ENCODE data around the gene NELL1. TPM values are rescaled to one million over a fixed set of nuclear protein-coding genes. Genes with fewer than 3 reads are reported as not detected.

The NELL1 gene
- total RNA-seq, 2 experiments from 2014 or later: not detected

DNA sequence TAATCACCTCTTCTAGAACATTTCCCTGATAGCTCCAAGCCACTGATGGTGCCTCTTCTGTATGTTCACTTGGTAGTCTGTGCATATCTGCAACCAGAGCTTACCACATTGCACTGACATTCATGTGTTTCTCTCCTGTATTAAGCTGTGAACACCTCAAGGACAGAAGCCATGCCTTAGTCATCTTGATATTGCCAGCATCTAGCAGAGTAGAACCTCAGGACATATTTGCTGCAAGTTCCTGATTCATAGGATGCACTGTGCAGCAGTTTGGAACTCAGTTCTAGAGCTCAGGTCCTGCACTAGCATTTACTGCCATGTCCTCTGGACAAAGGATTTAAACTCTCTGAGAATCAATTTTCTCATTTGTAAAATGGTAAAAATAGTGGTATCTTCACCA is 801.1 kb downstream of the NELL1 start:
- Mint-ChIP-seq H3K27ac (no peak overlapping the region), H3K27me3 (no peaks in the 10 kb centered on the region), H3K36me3 (no peaks in the 10 kb centered on the region), H3K4me3 (no peak overlapping the region), H3K9me3 (ENCODE audit: low read depth) (peaks cover 3% of the 10 kb centered on the region), H3K4me1 (no peaks in the 10 kb centered on the region)
- CTCF ChIA-PET: no interaction called here
- DNase-seq: no peak
- no peak for ATAC-seq

DNA sequence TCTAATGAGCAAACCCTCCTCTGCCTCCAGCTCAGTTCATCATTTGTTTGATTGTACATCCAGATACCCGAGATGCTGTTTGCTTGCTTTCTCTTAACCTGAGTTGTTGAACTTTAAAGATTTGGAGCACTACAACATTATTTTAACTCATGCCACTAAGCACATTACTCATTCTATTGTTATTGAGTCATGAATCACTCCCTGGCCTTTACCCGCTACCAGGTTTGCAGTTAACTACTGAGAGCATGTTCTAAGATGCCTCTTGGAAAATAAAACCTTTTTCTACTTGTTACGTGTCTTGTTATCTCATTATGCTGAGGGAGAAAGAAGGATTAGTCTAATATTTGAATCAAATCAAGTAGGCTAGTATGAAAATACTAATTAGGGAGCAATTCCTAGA is 802.9 kb downstream of the NELL1 start:
- no peak overlapping the region for H3K27ac Mint-ChIP-seq
- CTCF ChIA-PET: no interaction called here
- H3K4me1 Mint-ChIP-seq: no peaks in the 10 kb centered on the region
- DNase-seq (no peak), ATAC-seq (no peak)
- H3K4me3 Mint-ChIP-seq: no peak overlapping the region
- H3K27me3 Mint-ChIP-seq: no peaks in the 10 kb centered on the region
- peaks cover 7% of the 10 kb centered on the region for H3K9me3 Mint-ChIP-seq (ENCODE audit: low read depth)
- H3K36me3 Mint-ChIP-seq: no peaks in the 10 kb centered on the region

DNA sequence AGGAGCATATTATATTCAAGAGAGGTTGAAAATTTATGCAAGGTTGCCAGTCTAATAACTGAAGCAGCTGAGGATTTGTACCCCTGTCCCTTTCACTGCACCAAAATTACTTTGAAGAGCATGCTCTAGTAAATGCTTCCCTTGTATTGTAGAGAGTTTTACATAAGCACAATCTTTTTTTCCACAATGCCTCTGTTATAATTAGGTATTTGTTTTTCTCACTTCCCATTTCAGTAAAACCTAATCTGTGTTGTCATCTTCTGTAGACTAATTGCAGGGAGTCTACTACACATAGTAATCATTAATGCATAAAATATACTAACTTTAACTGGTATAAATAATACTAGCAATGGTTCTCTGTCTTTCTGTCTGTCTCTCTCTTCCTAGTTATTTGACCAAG is 805.1 kb downstream of the NELL1 start:
- ATAC-seq (no peak), DNase-seq (no peak)

DNA sequence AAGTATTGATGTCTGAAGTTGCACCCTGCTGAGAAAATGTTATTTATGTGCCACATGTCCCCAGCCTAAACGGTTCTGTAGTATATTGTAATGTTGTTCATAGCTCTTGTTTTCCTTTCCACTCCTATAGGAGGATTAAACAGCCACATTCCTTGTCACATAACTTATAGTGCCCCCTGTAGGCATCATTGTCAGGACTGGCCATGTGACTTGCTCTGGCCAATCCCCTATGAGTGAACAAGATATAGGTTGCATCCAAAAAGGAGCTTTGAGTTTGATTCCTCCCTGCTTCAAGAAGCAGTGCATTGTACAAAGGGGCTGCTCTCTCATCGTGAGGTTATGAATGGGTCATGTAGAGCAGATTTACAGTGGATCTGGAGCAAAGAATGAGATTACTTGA is 805.9 kb downstream of the NELL1 start:
- DNase-seq: no peak
- Mint-ChIP-seq H3K4me1 (no peaks in the 10 kb centered on the region), H3K4me3 (no peak overlapping the region), H3K9me3 (ENCODE audit: low read depth) (peaks cover 7% of the 10 kb centered on the region), H3K27ac (no peak overlapping the region), H3K36me3 (no peaks in the 10 kb centered on the region), H3K27me3 (no peaks in the 10 kb centered on the region)
- ATAC-seq: no peak
- CTCF ChIA-PET: no interaction called here

More for the DNA sequence above, 805.1 kb downstream of the NELL1 start:
- H3K36me3 Mint-ChIP-seq: no peaks in the 10 kb centered on the region
- no peaks in the 10 kb centered on the region for H3K4me1 Mint-ChIP-seq
- no peak overlapping the region for H3K4me3 Mint-ChIP-seq
- H3K9me3 Mint-ChIP-seq (ENCODE audit: low read depth): peaks cover 7% of the 10 kb centered on the region
- H3K27me3 Mint-ChIP-seq: no peaks in the 10 kb centered on the region
- CTCF ChIA-PET: no interaction called here
- H3K27ac Mint-ChIP-seq: no peak overlapping the region

DNA sequence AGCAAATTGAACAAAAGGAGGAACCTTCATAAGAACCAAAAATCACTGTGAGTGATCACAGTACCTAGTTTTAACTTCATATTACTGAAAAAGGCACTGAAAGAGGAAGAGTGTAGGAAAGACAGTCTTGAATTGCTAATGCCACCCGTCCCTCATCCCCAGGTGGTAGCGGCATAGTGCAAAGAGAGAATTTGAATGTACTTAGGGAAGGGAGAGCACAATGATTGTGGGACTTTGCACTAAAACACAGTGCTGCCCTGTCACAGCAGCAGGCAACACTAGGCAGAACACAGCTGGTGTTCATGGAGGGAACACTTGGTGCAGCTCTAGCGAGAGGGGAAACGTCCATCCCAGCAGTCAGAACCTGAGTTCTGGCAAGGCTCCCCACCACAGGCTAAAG is 807.2 kb downstream of the NELL1 start:
- ATAC-seq (no peak), DNase-seq (no peak)
- no peaks in the 10 kb centered on the region for H3K4me1 Mint-ChIP-seq
- H3K36me3 Mint-ChIP-seq: no peaks in the 10 kb centered on the region
- CTCF ChIA-PET: no interaction called here
- H3K9me3 Mint-ChIP-seq (ENCODE audit: low read depth): peaks cover 7% of the 10 kb centered on the region
- H3K4me3 Mint-ChIP-seq: no peak overlapping the region
- no peaks in the 10 kb centered on the region for H3K27me3 Mint-ChIP-seq
- no peak overlapping the region for H3K27ac Mint-ChIP-seq

DNA sequence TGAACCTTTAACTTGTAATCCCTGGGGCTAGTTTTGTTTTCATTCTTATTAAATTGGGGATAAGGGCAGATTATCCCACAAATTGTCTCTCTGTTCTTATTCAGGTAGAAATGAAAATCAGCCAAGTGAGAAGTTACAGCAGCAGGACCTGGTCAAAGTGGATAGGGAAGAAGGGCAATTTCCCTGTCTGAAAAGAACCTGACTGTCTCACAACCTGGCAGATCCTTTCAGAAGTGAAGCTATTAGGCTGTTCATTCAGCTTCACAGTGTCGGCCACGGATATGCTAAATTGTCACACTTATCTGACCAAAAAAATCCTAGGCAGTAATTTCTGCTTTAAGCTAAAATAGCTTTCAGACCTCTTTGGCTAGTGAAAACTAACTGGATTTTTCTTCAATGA is 810.9 kb downstream of the NELL1 start:
- no peak overlapping the region for H3K4me3 Mint-ChIP-seq
- no peak overlapping the region for H3K27ac Mint-ChIP-seq
- H3K27me3 Mint-ChIP-seq: no peaks in the 10 kb centered on the region
- H3K36me3 Mint-ChIP-seq: no peaks in the 10 kb centered on the region
- H3K4me1 Mint-ChIP-seq: no peaks in the 10 kb centered on the region
- CTCF ChIA-PET: no interaction called here
- H3K9me3 Mint-ChIP-seq (ENCODE audit: low read depth): peaks cover 6% of the 10 kb centered on the region
- DNase-seq: no peak
- no peak for ATAC-seq

DNA sequence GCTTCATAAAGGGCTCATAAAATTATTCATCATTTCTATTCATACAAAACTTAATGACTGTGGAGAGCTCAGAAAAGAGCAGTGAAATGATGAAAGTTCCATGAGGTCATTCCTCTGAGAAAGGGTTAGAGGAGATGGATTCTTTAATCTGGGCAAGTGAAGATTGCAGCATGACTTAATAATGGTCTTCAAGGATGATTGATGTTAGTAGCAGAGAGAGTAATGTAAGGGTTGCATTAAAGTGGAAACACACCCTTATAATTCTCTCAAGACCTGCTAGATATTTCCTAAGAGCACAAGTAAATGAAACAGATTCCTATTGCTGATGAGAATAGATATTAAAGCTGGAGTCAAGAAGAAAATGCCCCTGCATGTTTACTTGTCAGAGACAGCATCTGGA is 811.9 kb downstream of the NELL1 start:
- DNase-seq (no peak), ATAC-seq (no peak)
- Mint-ChIP-seq H3K27ac (no peak overlapping the region), H3K4me1 (no peaks in the 10 kb centered on the region), H3K4me3 (no peak overlapping the region), H3K36me3 (no peaks in the 10 kb centered on the region), H3K27me3 (no peaks in the 10 kb centered on the region), H3K9me3 (ENCODE audit: low read depth) (peaks cover 6% of the 10 kb centered on the region)
- CTCF ChIA-PET: no interaction called here

DNA sequence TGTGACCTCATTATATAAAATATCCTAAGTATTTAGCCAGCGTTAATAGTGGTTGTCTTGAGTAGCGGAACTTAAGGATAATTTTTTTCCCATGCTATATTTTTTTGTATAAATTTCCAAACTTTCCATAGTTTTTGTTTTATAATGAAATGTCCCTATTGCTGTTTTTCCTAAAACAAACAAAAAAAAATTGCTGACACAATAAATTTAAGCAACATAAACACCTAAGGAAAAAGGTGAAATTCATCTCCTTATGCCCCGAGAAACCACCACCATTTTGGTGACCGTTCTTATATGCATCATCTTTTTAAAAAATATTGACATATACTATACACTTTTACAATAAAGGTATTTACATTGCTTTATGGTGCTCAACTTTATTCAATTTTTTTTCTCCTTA is 814.7 kb downstream of the NELL1 start:
- no peaks in the 10 kb centered on the region for H3K4me1 Mint-ChIP-seq

DNA sequence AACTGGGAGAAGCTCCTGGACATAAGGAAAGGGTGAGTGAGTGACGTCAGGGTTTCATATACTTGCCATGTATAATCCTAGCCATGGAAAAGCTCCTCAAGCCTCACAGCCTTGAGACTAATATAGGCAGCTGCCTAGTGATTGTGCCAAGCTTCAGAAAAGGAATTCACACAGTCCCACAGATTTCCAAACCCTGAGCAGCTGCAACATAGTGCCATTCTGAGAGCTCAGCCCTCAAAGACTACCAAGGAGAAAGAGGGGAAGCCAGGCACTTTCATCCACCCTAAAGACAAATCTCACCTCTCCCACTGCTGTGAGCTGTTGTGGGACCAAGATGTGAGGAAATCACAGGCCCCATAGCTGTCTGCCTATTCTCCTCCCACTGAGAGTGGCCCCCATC is 815.6 kb downstream of the NELL1 start:
- H3K36me3 Mint-ChIP-seq: no peaks in the 10 kb centered on the region
- DNase-seq (no peak), ATAC-seq (no peak)
- H3K4me1 Mint-ChIP-seq: no peaks in the 10 kb centered on the region
- peaks cover 6% of the 10 kb centered on the region for H3K9me3 Mint-ChIP-seq (ENCODE audit: low read depth)
- H3K4me3 Mint-ChIP-seq: no peak overlapping the region
- CTCF ChIA-PET: no interaction called here
- no peaks in the 10 kb centered on the region for H3K27me3 Mint-ChIP-seq
- H3K27ac Mint-ChIP-seq: no peak overlapping the region

More for the DNA sequence above, 814.7 kb downstream of the NELL1 start:
- peaks cover 6% of the 10 kb centered on the region for H3K9me3 Mint-ChIP-seq (ENCODE audit: low read depth)
- no peak for DNase-seq
- H3K4me3 Mint-ChIP-seq: no peak overlapping the region
- no peak for ATAC-seq
- H3K27ac Mint-ChIP-seq: no peak overlapping the region
- H3K27me3 Mint-ChIP-seq: no peaks in the 10 kb centered on the region
- H3K36me3 Mint-ChIP-seq: no peaks in the 10 kb centered on the region
- CTCF ChIA-PET: no interaction called here

DNA sequence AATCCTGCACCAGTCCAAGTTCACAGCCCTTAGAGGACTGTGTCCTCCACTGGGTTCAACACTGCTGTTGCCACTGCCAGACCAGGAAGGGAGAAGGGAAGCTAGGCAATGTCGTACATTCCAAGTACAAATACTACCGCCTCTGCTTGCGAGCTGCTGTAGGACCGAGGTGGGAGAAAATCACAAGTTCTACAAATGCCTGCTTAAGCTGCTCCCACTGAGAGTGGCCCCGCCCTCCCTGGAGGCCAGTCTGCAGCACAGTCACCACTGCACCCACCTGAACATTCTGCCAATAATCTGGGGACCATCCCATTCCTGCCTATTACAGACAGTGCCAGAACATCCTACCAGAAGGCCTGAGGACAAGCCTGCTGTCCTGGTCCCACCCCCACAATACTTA is 816.0 kb downstream of the NELL1 start:
- Mint-ChIP-seq H3K4me1 (no peaks in the 10 kb centered on the region), H3K4me3 (no peak overlapping the region), H3K36me3 (no peaks in the 10 kb centered on the region), H3K27me3 (no peaks in the 10 kb centered on the region), H3K27ac (no peak overlapping the region), H3K9me3 (ENCODE audit: low read depth) (peaks cover 6% of the 10 kb centered on the region)
- ATAC-seq (no peak), DNase-seq (no peak)
- CTCF ChIA-PET: no interaction called here

DNA sequence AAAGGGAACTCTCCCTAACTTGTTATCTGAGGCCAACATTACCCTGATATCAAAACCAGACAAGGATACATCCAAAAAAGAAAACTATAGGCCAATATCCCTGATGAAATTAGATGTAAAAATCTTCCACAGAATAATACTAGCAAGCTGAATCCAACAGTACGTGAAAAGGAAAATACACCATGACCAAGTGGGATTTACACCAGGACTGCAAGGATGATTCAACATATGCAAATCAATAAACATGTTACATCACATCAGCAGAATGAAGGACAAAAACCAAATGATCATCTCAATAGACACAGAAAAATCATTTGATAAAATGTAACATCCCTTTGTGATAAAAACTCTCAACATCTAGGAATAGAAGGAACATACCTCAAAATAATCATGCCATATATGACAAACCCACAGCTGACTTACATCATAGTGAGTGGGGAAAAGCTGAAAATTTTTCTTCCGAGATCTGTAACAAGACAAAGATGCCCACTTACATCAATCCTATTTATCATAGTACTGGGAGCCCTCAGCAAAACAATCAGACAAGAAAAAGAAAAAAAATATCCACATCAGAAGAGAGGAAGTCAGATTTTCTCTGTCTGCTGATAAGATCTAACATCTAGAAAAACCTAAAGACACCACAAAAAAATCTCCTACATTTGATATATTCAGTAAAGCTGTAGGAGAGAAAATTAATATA is 820.2 kb downstream of the NELL1 start:
- DNase-seq (no peak), ATAC-seq (no peak)
- no peaks in the 10 kb centered on the region for H3K36me3 Mint-ChIP-seq
- peaks cover 4% of the 10 kb centered on the region for H3K9me3 Mint-ChIP-seq (ENCODE audit: low read depth)
- H3K4me1 Mint-ChIP-seq: no peaks in the 10 kb centered on the region
- H3K27ac Mint-ChIP-seq: no peak overlapping the region
- H3K27me3 Mint-ChIP-seq: no peaks in the 10 kb centered on the region
- H3K4me3 Mint-ChIP-seq: no peak overlapping the region
- CTCF ChIA-PET: no interaction called here

DNA sequence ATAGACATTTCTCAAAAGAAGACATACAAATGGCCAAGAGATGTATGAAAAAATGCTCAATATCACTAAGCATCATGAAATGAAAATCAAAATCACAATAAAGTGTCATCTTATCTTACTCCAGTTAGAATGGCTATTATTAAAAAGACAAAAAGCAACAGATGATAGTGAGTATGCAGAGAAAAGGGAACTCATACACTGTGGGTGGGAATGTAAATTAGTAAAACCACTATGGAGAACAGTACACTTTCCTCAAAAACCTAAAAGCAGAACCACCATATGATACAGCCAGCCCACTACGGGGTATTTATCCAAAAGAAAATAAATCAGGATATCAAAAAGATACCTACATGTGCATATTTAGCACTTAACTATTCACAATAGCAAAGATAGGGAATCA is 823.5 kb downstream of the NELL1 start:
- CTCF ChIA-PET: no interaction called here
- Mint-ChIP-seq H3K27me3 (no peaks in the 10 kb centered on the region), H3K9me3 (ENCODE audit: low read depth) (peaks cover 6% of the 10 kb centered on the region), H3K4me1 (no peaks in the 10 kb centered on the region), H3K4me3 (no peak overlapping the region), H3K36me3 (no peaks in the 10 kb centered on the region), H3K27ac (no peak overlapping the region)
- ATAC-seq (no peak), DNase-seq (no peak)

DNA sequence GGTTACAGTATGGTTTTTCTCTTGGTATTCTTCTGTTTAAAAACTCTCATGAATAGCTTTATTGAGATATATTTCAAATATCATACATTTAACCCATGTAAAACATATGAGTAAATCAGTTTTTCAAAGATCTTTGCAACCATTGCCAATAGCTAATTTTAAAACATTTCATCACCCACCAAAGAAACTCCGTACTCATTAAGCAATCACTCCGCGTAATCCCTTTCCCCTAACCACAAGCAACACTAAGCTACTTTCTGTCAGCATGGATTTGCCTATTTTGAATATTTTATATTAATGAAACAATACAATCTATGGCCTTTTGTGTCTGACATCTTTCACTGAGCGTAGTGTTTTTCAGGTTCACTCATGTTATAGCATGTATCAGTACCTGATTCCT is 825.6 kb downstream of the NELL1 start:
- Mint-ChIP-seq H3K9me3 (ENCODE audit: low read depth) (peaks cover 2% of the 10 kb centered on the region), H3K4me1 (no peaks in the 10 kb centered on the region), H3K36me3 (no peaks in the 10 kb centered on the region), H3K4me3 (no peak overlapping the region), H3K27ac (no peak overlapping the region), H3K27me3 (no peaks in the 10 kb centered on the region)
- DNase-seq (no peak), ATAC-seq (no peak)
- CTCF ChIA-PET: no interaction called here

DNA sequence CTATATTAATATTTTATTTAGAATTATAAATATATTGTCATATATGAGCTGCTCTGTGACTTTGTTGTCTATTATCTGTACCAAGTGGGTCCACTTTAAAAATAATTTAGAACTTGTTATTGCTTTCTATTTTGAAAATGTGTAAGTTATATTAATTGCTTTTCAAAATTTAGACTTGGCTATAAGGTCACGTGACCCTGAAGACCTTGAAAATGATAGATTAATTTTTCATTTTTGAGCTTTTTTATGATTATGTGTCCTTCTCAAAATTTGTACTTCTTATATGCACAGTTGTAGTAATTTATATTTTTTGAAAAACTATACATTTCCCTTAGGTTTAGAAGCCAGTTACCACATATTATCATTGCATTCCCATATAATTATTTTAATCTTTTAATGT is 826.5 kb downstream of the NELL1 start:
- CTCF ChIA-PET: no interaction called here
- Mint-ChIP-seq H3K27me3 (no peaks in the 10 kb centered on the region), H3K4me1 (no peaks in the 10 kb centered on the region), H3K9me3 (ENCODE audit: low read depth) (peaks cover 2% of the 10 kb centered on the region), H3K4me3 (no peak overlapping the region), H3K36me3 (no peaks in the 10 kb centered on the region), H3K27ac (no peak overlapping the region)
- ATAC-seq: no peak
- no peak for DNase-seq

DNA sequence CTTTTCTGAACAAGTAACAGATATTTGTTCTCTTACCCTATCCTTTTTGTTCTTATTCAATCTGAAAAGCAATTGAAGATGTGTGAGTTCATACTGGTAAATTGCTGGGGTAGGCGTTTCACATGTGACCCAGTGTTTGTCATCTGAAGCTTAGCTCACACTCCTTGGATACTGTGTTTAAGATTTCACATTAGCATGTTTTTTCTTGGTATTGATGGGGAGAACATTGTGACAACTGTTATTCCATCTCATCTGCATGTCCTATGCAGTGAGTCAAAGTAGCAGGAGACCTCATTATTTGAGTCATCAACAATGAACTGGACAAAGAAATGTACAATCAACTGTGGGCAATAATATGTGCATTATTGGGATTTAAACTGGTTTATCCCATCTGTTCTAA is 831.9 kb downstream of the NELL1 start:
- ATAC-seq (no peak), DNase-seq (no peak)
- Mint-ChIP-seq H3K4me1 (no peaks in the 10 kb centered on the region), H3K27ac (no peak overlapping the region), H3K4me3 (no peak overlapping the region), H3K9me3 (ENCODE audit: low read depth) (peaks cover 7% of the 10 kb centered on the region), H3K36me3 (no peaks in the 10 kb centered on the region), H3K27me3 (no peaks in the 10 kb centered on the region)
- CTCF ChIA-PET: no interaction called here
